Keratinocyte (primary cell): Measurements from ENCODE around the gene DIO1. TPM values are rescaled to one million over a fixed set of nuclear protein-coding genes. Genes with fewer than 3 reads are reported as not detected.

Source experiments
- DNase-seq: peaks from one replicate; pipeline ENCODE4 v3.0.0-alpha.2; 2011; ENCODE audit warnings: low read depth, missing footprints, low spot score
- FAIRE-seq: peaks from 2 replicates; lab custom pipeline; 2011; peaks lifted over from hg19 to GRCh38; lab: Jason Lieb, UNC
- H2AFZ ChIP-seq: 2 replicates; pipeline ENCODE4 v1.6.0; 2012; ENCODE audit warnings: low read length, control low read depth, inconsistent platforms; ENCODE audit not compliant: control insufficient read depth
- H3K27ac ChIP-seq: 2 replicates; pipeline ENCODE4 v1.5.1; 2011; ENCODE audit warnings: low read length; ENCODE audit not compliant: control insufficient read depth, insufficient read depth
- H3K27me3 ChIP-seq: 3 replicates; pipeline ENCODE4 v1.6.0; 2011; ENCODE audit warnings: low read length; ENCODE audit not compliant: control insufficient read depth, insufficient read depth; ENCODE audit errors: extremely low read depth
- H3K36me3 ChIP-seq, 2 experiments: 2 replicates in 1 of 2; 3 replicates in 1 of 2; pipeline ENCODE4 v1.5.1; 2011; ENCODE audit warnings: low read length in 2 of 2, mild to moderate bottlenecking in 1 of 2; ENCODE audit not compliant: control insufficient read depth in 2 of 2, insufficient read depth in 2 of 2; ENCODE audit errors: extremely low read depth in 1 of 2
- H3K4me1 ChIP-seq: 3 replicates; pipeline ENCODE4 v1.5.1; 2011; ENCODE audit warnings: low read length; ENCODE audit not compliant: control insufficient read depth, insufficient read depth; ENCODE audit errors: extremely low read depth
- H3K4me2 ChIP-seq: 3 replicates; pipeline ENCODE4 v1.6.0; 2011; ENCODE audit warnings: low read depth, low read length; ENCODE audit not compliant: control insufficient read depth, insufficient read depth; ENCODE audit errors: extremely low read depth
- H3K4me3 ChIP-seq, 3 experiments: fragments of 200-600 bp in 1 of 3; sonication (generic) in 1 of 3; 2 replicates in 2 of 3; 3 replicates in 1 of 3; pipeline ENCODE4 v1.5.1; 2011 to 2016; ENCODE audit warnings: low read length in 3 of 3, mild to moderate bottlenecking in 3 of 3, control low read depth in 2 of 3, inconsistent platforms in 1 of 3, low read depth in 1 of 3, mixed read lengths in 1 of 3, mixed run types in 1 of 3, moderate library complexity in 1 of 3; ENCODE audit not compliant: control insufficient read depth in 2 of 3, insufficient read depth in 2 of 3; ENCODE audit errors: extremely low read depth in 1 of 3
- H3K79me2 ChIP-seq: 2 replicates; pipeline ENCODE4 v1.6.0; 2012; ENCODE audit warnings: low read length; ENCODE audit not compliant: control insufficient read depth, insufficient read depth
- H3K9ac ChIP-seq: 3 replicates; pipeline ENCODE4 v1.6.0; 2011; ENCODE audit warnings: low read length; ENCODE audit not compliant: control insufficient read depth, insufficient read depth; ENCODE audit errors: extremely low read depth
- H3K9me1 ChIP-seq: 3 replicates; pipeline ENCODE4 v1.6.0; 2011; ENCODE audit warnings: low read length; ENCODE audit not compliant: control insufficient read depth, insufficient read depth; ENCODE audit errors: extremely low read depth
- H3K9me3 ChIP-seq: 2 replicates; pipeline ENCODE4 v1.5.1; 2012; ENCODE audit warnings: low read depth, low read length; ENCODE audit not compliant: control insufficient read depth
- H4K20me1 ChIP-seq: 3 replicates; pipeline ENCODE4 v1.6.0; 2011; ENCODE audit warnings: low read length; ENCODE audit not compliant: control insufficient read depth, insufficient read depth; ENCODE audit errors: extremely low read depth
- CTCF ChIP-seq, 3 experiments: IDR thresholded peaks in 1 of 3; conservative IDR thresholded peaks in 1 of 3; optimal IDR thresholded peaks in 1 of 3; 2 replicates in 2 of 3; 3 replicates in 1 of 3; pipeline versions ENCODE3 to v1.5.1; 2011; ENCODE audit warnings: low read length in 3 of 3, mild to moderate bottlenecking in 3 of 3, moderate library complexity in 2 of 3, control low read depth in 1 of 3, inconsistent platforms in 1 of 3; ENCODE audit not compliant: insufficient read depth in 2 of 3; ENCODE audit errors: extremely low read depth in 1 of 3
- EZH2 ChIP-seq: IDR thresholded peaks from one replicate; pipeline ENCODE4 v1.6.1; 2012; ENCODE audit warnings: inconsistent platforms, mild to moderate bottlenecking, low read length, moderate library complexity
- dilution Hi-C: fragments of 300-500 bp; cut with MboI; formaldehyde crosslinking; loops from one replicate; pipeline ENCODE4 v1.7.0; 2020; ENCODE audit warnings: low sequenced_read_pairs; ENCODE audit not compliant: extremely low pct_ligation_motif_present
- polyA plus RNA-seq, 5 experiments: library from polyadenylated mRNA; depleted of rRNA in 3 of 5; stranded (reverse) in 3 of 5; stranded (forward) in 1 of 5; unstranded in 1 of 5; fragments of >200 nt; gene quantifications; 1 replicate in 1 of 5; 2 replicates in 3 of 5; 3 replicates in 1 of 5; pipeline versions ENCODE4 v1.2.1 to v1.2.3, GENCODE V29; 2011 to 2012; ENCODE audit warnings: missing spikeins in 2 of 5, low read depth in 1 of 5, low replicate concordance in 1 of 5

Gene DIO1
- polyA plus RNA-seq, 1 donor (not counting 4 experiments of a cell fraction or from before 2014, with no cell fraction given) = not detected

DNA sequence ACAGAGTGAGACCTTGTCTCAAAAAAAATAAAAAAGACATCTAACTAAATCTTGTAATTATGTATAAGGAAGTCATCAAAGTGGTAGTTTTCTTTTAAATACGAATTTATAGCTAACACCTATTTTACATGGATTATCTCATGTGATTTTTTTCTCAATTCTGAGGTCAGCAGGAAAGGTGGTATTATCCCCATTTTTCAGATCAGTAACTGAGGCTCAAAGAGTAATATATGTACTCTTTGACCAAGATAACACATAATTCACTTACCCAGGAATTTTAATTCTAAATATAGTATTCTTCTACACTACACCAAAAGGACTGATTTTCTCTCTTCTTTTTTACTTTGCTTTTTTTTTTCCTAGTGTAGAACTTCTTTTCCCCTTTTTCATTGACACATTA is 42.4 kb downstream of the DIO1 start:
- Histone ChIP-seq H3K27ac (no peak overlapping the region), H3K4me2 (no peak overlapping the region), H4K20me1 (no peaks in the 10 kb centered on the region), H3K9ac (no peak overlapping the region), H2AFZ (no peak overlapping the region), H3K9me3 (peaks cover 5% of the 10 kb centered on the region), H3K79me2 (no peaks in the 10 kb centered on the region), H3K9me1 (no peaks in the 10 kb centered on the region), H3K27me3 (no peaks in the 10 kb centered on the region), H3K36me3 (peaks cover 2 to 6% of the 10 kb centered on the region in 2 experiments), H3K4me3 (no peak overlapping the region), H3K4me1 (no peaks in the 10 kb centered on the region)
- no peak for DNase-seq
- dilution Hi-C loops = no loop called here
- no peak for FAIRE-seq
- TF ChIP-seq EZH2 (no peak), CTCF (optimal IDR thresholded peaks at IDR 0.05 in 1 of 3, IDR thresholded peaks at IDR 0.05 in 1 of 3, conservative IDR thresholded peaks at IDR 0.05 in 1 of 3; ENCODE audit: extremely low read depth in 1 of 3, insufficient read depth in 2 of 3, low read length in 3 of 3) (no peak)

- dilution Hi-C loops = no loop called here
- no peak for FAIRE-seq
- H3K4me1 ChIP-seq = peaks cover 10% of the 10 kb centered on the region
Measured at GRCh38 chr1:53938136-53938830, 44.3 kb downstream of the DIO1 start.

More at GRCh38 chr1:53938136-53938830, 44.3 kb downstream of the DIO1 start:
- no peaks in the 10 kb centered on the region for H4K20me1 ChIP-seq
- no peak overlapping the region for H2AFZ ChIP-seq
- DNase-seq = no peak
- no peaks in the 10 kb centered on the region for H3K9me1 ChIP-seq
- no peak overlapping the region for H3K4me3 ChIP-seq
- H3K79me2 ChIP-seq = peaks cover 3% of the 10 kb centered on the region
- H3K36me3 ChIP-seq = peaks cover 2 to 6% of the 10 kb centered on the region in 2 experiments
- H3K9me3 ChIP-seq = peaks cover 2% of the 10 kb centered on the region
- H3K9ac ChIP-seq = no peak overlapping the region
- H3K27ac ChIP-seq = no peak overlapping the region
- H3K27me3 ChIP-seq = no peaks in the 10 kb centered on the region
- TF ChIP-seq CTCF (optimal IDR thresholded peaks at IDR 0.05 in 1 of 3, IDR thresholded peaks at IDR 0.05 in 1 of 3, conservative IDR thresholded peaks at IDR 0.05 in 1 of 3; ENCODE audit: extremely low read depth in 1 of 3, insufficient read depth in 2 of 3, low read length in 3 of 3) (no peak), EZH2 (no peak)
- no peak overlapping the region for H3K4me2 ChIP-seq
